Osteoblast (primary cell): ENCODE measurements around the gene MAP6. TPM values are rescaled to one million over a fixed set of nuclear protein-coding genes. Genes with fewer than 3 reads are reported as not detected.

ENCODE experiments used
- DNase-seq: peaks from one replicate; pipeline ENCODE4 v3.0.0; 2011; ENCODE audit warnings: low spot score, mixed read lengths; ENCODE audit not compliant: insufficient read length; ENCODE audit errors: missing footprints
- H2AFZ ChIP-seq: 2 replicates; pipeline ENCODE4 v1.6.0; 2011; ENCODE audit warnings: mild to moderate bottlenecking, low read length
- H3K27ac ChIP-seq: 2 replicates; pipeline ENCODE4 v1.5.1; 2011; ENCODE audit warnings: mild to moderate bottlenecking, low read depth, low read length, moderate library complexity
- H3K27me3 ChIP-seq: 2 replicates; pipeline ENCODE4 v1.6.0; 2012; ENCODE audit warnings: mild to moderate bottlenecking, control low read depth, inconsistent platforms, low read length, moderate library complexity; ENCODE audit not compliant: insufficient read depth
- H3K36me3 ChIP-seq: 2 replicates; pipeline ENCODE4 v1.5.1; 2011; ENCODE audit warnings: mild to moderate bottlenecking, low read length, control low read depth, moderate library complexity; ENCODE audit not compliant: insufficient read depth
- H3K4me1 ChIP-seq: 2 replicates; pipeline ENCODE4 v1.5.1; 2011; ENCODE audit warnings: mild to moderate bottlenecking, low read length, control low read depth, moderate library complexity; ENCODE audit not compliant: insufficient read depth
- H3K4me2 ChIP-seq: 2 replicates; pipeline ENCODE4 v1.6.0; 2011; ENCODE audit warnings: mild to moderate bottlenecking, low read length; ENCODE audit not compliant: insufficient read depth
- H3K4me3 ChIP-seq: fragments of 200-600 bp; sonication (generic); 3 replicates; pipeline ENCODE4 v1.5.1; 2012; ENCODE audit warnings: mild to moderate bottlenecking, low read length, inconsistent platforms; ENCODE audit not compliant: insufficient read depth
- H3K79me2 ChIP-seq: 2 replicates; pipeline ENCODE4 v1.6.0; 2012; ENCODE audit warnings: mild to moderate bottlenecking, low read length, control low read depth, inconsistent platforms; ENCODE audit not compliant: insufficient read depth
- H3K9me3 ChIP-seq: 2 replicates; pipeline ENCODE4 v1.5.1; 2011; ENCODE audit warnings: low read depth, low read length, control low read depth
- H4K20me1 ChIP-seq: 2 replicates; pipeline ENCODE4 v1.6.0; 2012; ENCODE audit warnings: mild to moderate bottlenecking, low read length, control low read depth; ENCODE audit not compliant: insufficient read depth
- total RNA-seq: library from RNA; depleted of rRNA; stranded (reverse); fragments of >200 nt; gene quantifications from 2 replicates; pipeline ENCODE4 v1.2.3, GENCODE V29; 2012
- TF ChIP-seq, protein P1 (sequence below): IDR thresholded peaks from 2 replicates; pipeline ENCODE4 v1.5.1; 2011; ENCODE audit warnings: mild to moderate bottlenecking, low read depth, low read length, moderate library complexity; ENCODE audit errors: extremely low read depth

The MAP6 gene
- total RNA-seq, 1 donor, result 0.72 TPM

GRCh38 chr11:75554258-75555022 lies 114.4 kb downstream of the MAP6 start:
- Histone ChIP-seq H3K27me3 (no peaks in the 10 kb centered on the region), H3K27ac (peak overlapping the region; percentile 92), H2AFZ (peak overlapping the region; percentile 67), H3K4me3 (peak overlapping the region; percentile 41), H3K9me3 (no peaks in the 10 kb centered on the region), H3K4me1 (peaks cover 39% of the 10 kb centered on the region), H3K4me2 (peak overlapping the region; percentile 76), H4K20me1 (no peaks in the 10 kb centered on the region), H3K36me3 (no peaks in the 10 kb centered on the region), H3K79me2 (no peaks in the 10 kb centered on the region)
- TF ChIP-seq, protein P1, sequence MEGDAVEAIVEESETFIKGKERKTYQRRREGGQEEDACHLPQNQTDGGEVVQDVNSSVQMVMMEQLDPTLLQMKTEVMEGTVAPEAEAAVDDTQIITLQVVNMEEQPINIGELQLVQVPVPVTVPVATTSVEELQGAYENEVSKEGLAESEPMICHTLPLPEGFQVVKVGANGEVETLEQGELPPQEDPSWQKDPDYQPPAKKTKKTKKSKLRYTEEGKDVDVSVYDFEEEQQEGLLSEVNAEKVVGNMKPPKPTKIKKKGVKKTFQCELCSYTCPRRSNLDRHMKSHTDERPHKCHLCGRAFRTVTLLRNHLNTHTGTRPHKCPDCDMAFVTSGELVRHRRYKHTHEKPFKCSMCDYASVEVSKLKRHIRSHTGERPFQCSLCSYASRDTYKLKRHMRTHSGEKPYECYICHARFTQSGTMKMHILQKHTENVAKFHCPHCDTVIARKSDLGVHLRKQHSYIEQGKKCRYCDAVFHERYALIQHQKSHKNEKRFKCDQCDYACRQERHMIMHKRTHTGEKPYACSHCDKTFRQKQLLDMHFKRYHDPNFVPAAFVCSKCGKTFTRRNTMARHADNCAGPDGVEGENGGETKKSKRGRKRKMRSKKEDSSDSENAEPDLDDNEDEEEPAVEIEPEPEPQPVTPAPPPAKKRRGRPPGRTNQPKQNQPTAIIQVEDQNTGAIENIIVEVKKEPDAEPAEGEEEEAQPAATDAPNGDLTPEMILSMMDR, result no peak
- peak; percentile 98 for DNase-seq

- H3K79me2 ChIP-seq, result no peaks in the 10 kb centered on the region
- TF ChIP-seq, protein P1, result no peak
- no peaks in the 10 kb centered on the region for H3K36me3 ChIP-seq
- DNase-seq, result no peak
- no peaks in the 10 kb centered on the region for H4K20me1 ChIP-seq
- peak overlapping the region; percentile 43 for H3K27ac ChIP-seq
- peaks cover 33% of the 10 kb centered on the region for H3K4me1 ChIP-seq
- no peaks in the 10 kb centered on the region for H3K27me3 ChIP-seq
- H3K4me3 ChIP-seq, result no peak overlapping the region
- H3K9me3 ChIP-seq, result no peaks in the 10 kb centered on the region
- H3K4me2 ChIP-seq, result peak overlapping the region; percentile 25
- no peak overlapping the region for H2AFZ ChIP-seq
Measured at GRCh38 chr11:75553889-75554257, 115.0 kb downstream of the MAP6 start.

GRCh38 chr11:75553182-75553581 lies 115.7 kb downstream of the MAP6 start:
- Histone ChIP-seq H3K9me3 (no peaks in the 10 kb centered on the region), H2AFZ (no peak overlapping the region), H3K36me3 (no peaks in the 10 kb centered on the region), H3K4me1 (peaks cover 26% of the 10 kb centered on the region), H3K79me2 (no peaks in the 10 kb centered on the region), H3K27me3 (no peaks in the 10 kb centered on the region), H3K27ac (no peak overlapping the region), H3K4me3 (no peak overlapping the region), H3K4me2 (no peak overlapping the region), H4K20me1 (no peaks in the 10 kb centered on the region)
- TF ChIP-seq, protein P1, result no peak
- peak; percentile 76 for DNase-seq

DNA sequence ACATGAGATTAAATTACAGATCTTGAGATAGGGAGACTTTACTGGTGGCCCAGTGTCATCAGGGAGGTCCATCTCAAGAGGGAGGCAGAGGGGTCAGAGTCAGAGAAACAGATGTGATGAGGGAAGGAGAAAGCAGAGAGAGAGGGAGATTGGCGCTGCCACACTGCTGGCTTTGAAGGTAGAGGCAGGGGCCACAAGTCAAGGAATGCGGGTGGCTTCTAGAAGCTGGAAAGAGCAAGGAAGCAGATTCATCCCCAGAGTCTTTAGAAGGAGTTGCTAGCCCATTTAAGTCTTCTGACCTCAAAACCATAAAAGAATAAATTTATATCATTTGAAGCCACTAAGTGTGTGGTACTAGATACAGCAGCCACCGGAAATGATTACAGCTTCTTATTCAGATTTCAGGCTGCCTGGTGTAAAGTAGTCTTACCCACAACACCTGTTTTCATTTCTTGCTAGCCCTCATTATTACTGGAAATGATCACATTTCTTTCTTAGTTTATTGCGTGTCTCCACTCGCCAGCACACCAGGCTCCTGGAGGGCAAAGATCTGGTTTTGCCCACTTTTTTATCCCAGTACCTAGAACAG lies 119.4 kb downstream of the MAP6 start:
- Histone ChIP-seq H3K9me3 (no peaks in the 10 kb centered on the region), H3K27ac (no peak overlapping the region), H3K36me3 (no peaks in the 10 kb centered on the region), H3K79me2 (no peaks in the 10 kb centered on the region), H2AFZ (no peak overlapping the region), H3K4me2 (no peak overlapping the region), H4K20me1 (no peaks in the 10 kb centered on the region), H3K27me3 (peaks cover 7% of the 10 kb centered on the region), H3K4me1 (peaks cover 9% of the 10 kb centered on the region), H3K4me3 (no peak overlapping the region)
- TF ChIP-seq, protein P1, result no peak
- no peak for DNase-seq
